ENCODE data around the gene NME5. TPM values are rescaled to one million over a fixed set of nuclear protein-coding genes. Genes with fewer than 3 reads are reported as not detected.

The NME5 gene
- total and polyA plus RNA-seq, 2 of the 4 experiments (the other 2 are of a cell fraction): 0.17 to 0.18 TPM

DNA sequence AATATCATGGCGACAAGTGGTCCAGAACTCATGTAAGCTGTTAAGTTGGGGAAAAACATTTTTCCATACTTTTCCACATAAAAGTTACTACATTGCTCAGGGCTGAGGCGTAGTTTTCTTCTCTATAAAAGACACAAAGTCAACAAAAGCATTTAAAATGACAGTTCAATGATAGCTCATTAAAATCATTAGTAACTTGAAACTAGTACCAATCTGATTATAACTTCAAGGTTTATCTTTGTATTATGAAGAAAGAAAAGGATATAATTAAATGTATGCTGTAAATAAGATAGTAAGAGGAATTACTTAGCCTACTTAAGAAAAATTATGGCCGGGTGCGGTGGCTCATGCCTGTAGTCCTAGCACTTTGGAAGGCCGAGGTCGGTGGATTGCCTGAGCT, 9.9 kb downstream of the NME5 start:
- H4K5ac ChIP-seq (ENCODE audit: low read depth, low read length): no peak overlapping the region
- no peaks in the 10 kb centered on the region for H3K4me1 ChIP-seq (ENCODE audit: control insufficient read depth, insufficient read depth, low read length)
- H3K23ac ChIP-seq (ENCODE audit: low read depth, low read length): no peak overlapping the region
- in situ Hi-C loops (cut with MboI; ENCODE audit: low sequenced_read_pairs) (loop anchor here (25.0 kb wide), 2 partner anchors 92 to 492 kb away; partner anchors contain the start of gene FAM13B), intact Hi-C loops (cut with micrococcal nuclease) (no loop called here), dilution Hi-C loops (cut with HindIII; ENCODE audit: low sequenced_read_pairs, unreplicated experiment) (no loop called here)
- no peak overlapping the region for H3K4me3 ChIP-seq (ENCODE audit: insufficient read depth, low read depth, low read length)
- H4K91ac ChIP-seq (ENCODE audit: insufficient read depth, low read depth, low read length): no peak overlapping the region
- H2BK5ac ChIP-seq (ENCODE audit: low read depth, low read length, poor library complexity, severe bottlenecking): no peak overlapping the region
- DNase-seq (no peak), ATAC-seq (ENCODE audit: low read depth) (no peak)
- no peak overlapping the region for H2BK15ac ChIP-seq (ENCODE audit: low read depth, low read length)
- no peaks in the 10 kb centered on the region for H3K79me1 ChIP-seq (ENCODE audit: low read depth in 1 of 2, low read length in 2 of 2)
- H3K4me2 ChIP-seq (ENCODE audit: low read depth, low read length): no peak overlapping the region
- no peak overlapping the region for H3K27ac ChIP-seq (ENCODE audit: insufficient read depth, low read length)
- H3K4ac ChIP-seq (ENCODE audit: low read depth, low read length): no peak overlapping the region
- WGBS, 2 experiments (ENCODE audit: extremely low coverage in 2 of 2, insufficient read length in 1 of 2): 100% methylated on average over 2 of the region's 6 CpGs; no CpG with 5 or more reads in 1 of the 2 experiments
- no TSS peak for BruUV-seq (replicated peaks)
- ChIA-PET CTCF (no interaction called here), POLR2A (ENCODE audit: unreplicated experiment) (no interaction called here)
- H4K20me1 ChIP-seq (ENCODE audit: insufficient read depth, low read length): no peaks in the 10 kb centered on the region
- no peak overlapping the region for H2AK9ac ChIP-seq (replicated peaks; ENCODE audit: low read depth, low read length, poor library complexity)
- H3K27me3 ChIP-seq (ENCODE audit: control insufficient read depth, insufficient read depth, low read length): no peaks in the 10 kb centered on the region; the same call in none of the 2 replicates
- no peak overlapping the region for H2BK120ac ChIP-seq (ENCODE audit: low read depth, low read length)
- TF ChIP-seq MAFK (IDR thresholded peaks at IDR 0.05; ENCODE audit: low read depth, low read length) (no peak), CEBPB (IDR thresholded peaks at IDR 0.05; ENCODE audit: low read depth, low read length) (no peak), RCOR1 (IDR thresholded peaks at IDR 0.05; ENCODE audit: insufficient replicate concordance, low read length) (no peak), MXI1 (IDR thresholded peaks at IDR 0.05; ENCODE audit: borderline replicate concordance, low read depth, low read length) (no peak), USF2 (IDR thresholded peaks at IDR 0.05; ENCODE audit: low read depth, low read length) (no peak), MAZ (IDR thresholded peaks at IDR 0.05; ENCODE audit: borderline replicate concordance, low read depth, low read length) (no peak), SMC3 (IDR thresholded peaks at IDR 0.05; ENCODE audit: low read depth, low read length) (no peak), CHD1 (IDR thresholded peaks at IDR 0.05; ENCODE audit: low read depth, low read length) (no peak), RFX5 (IDR thresholded peaks at IDR 0.05; ENCODE audit: low read depth, low read length) (no peak), BHLHE40 (IDR thresholded peaks at IDR 0.05; ENCODE audit: low read depth, low read length) (no peak), RAD21 (IDR thresholded peaks at IDR 0.05; ENCODE audit: low read length) (no peak), POLR2A (IDR thresholded peaks at IDR 0.05; ENCODE audit: low read depth, low read length) (no peak), FOS (IDR thresholded peaks at IDR 0.05; ENCODE audit: low read depth, low read length) (no peak), NFE2L2 (IDR thresholded peaks at IDR 0.05; ENCODE audit: low read depth, low read length) (no peak)
- TF ChIP-seq, protein P1, sequence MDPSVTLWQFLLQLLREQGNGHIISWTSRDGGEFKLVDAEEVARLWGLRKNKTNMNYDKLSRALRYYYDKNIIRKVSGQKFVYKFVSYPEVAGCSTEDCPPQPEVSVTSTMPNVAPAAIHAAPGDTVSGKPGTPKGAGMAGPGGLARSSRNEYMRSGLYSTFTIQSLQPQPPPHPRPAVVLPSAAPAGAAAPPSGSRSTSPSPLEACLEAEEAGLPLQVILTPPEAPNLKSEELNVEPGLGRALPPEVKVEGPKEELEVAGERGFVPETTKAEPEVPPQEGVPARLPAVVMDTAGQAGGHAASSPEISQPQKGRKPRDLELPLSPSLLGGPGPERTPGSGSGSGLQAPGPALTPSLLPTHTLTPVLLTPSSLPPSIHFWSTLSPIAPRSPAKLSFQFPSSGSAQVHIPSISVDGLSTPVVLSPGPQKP (IDR thresholded peaks at IDR 0.05; ENCODE audit: borderline replicate concordance, low read depth, low read length): no peak
- TF ChIP-seq, protein P2, sequence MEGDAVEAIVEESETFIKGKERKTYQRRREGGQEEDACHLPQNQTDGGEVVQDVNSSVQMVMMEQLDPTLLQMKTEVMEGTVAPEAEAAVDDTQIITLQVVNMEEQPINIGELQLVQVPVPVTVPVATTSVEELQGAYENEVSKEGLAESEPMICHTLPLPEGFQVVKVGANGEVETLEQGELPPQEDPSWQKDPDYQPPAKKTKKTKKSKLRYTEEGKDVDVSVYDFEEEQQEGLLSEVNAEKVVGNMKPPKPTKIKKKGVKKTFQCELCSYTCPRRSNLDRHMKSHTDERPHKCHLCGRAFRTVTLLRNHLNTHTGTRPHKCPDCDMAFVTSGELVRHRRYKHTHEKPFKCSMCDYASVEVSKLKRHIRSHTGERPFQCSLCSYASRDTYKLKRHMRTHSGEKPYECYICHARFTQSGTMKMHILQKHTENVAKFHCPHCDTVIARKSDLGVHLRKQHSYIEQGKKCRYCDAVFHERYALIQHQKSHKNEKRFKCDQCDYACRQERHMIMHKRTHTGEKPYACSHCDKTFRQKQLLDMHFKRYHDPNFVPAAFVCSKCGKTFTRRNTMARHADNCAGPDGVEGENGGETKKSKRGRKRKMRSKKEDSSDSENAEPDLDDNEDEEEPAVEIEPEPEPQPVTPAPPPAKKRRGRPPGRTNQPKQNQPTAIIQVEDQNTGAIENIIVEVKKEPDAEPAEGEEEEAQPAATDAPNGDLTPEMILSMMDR (conservative IDR thresholded peaks at IDR 0.05; ENCODE audit: low read depth, low read length): no peak
- H4K8ac ChIP-seq (ENCODE audit: low read depth in 2 of 2, low read length in 2 of 2): no peak overlapping the region
- H3K18ac ChIP-seq (ENCODE audit: low read depth, low read length): no peak overlapping the region
- H3K9me1 ChIP-seq (ENCODE audit: insufficient read depth, low read length): no peaks in the 10 kb centered on the region
- no peak overlapping the region for H3K56ac ChIP-seq (ENCODE audit: extremely low read depth, insufficient read depth, low read length)
- no peak overlapping the region for H2BK20ac ChIP-seq (ENCODE audit: low read depth, low read length)
- H2AK5ac ChIP-seq (ENCODE audit: low read depth, low read length): no peak overlapping the region
- H3K9me3 ChIP-seq (ENCODE audit: control insufficient read depth, insufficient read depth, low read length): no peaks in the 10 kb centered on the region
- H2AFZ ChIP-seq (replicated peaks; ENCODE audit: low read length, poor library complexity): no peak overlapping the region
- H3K14ac ChIP-seq (replicated peaks; ENCODE audit: low read depth, low read length): no peak overlapping the region
- H3K36me3 ChIP-seq (ENCODE audit: control insufficient read depth, insufficient read depth, low read length): no peaks in the 10 kb centered on the region
- H3K9ac ChIP-seq (ENCODE audit: low read depth, low read length): no peak overlapping the region
